ENCODE results near the gene PRKAR2A. TPM values are rescaled to one million over a fixed set of nuclear protein-coding genes. Genes with fewer than 3 reads are reported as not detected.

Gene PRKAR2A
- total RNA-seq, 2 donors from 2014 or later, result 38.9 to 41.2 TPM

GRCh38 chr3:48759071-48759470, 88.6 kb downstream of the PRKAR2A start:
- no peaks in the 10 kb centered on the region for H3K27me3 ChIP-seq (ENCODE audit: control insufficient read depth, insufficient read depth, low read length, poor library complexity, severe bottlenecking)
- no peak for TF ChIP-seq CTCF (conservative IDR thresholded peaks at IDR 0.05)
- no peaks in the 10 kb centered on the region for H3K4me1 ChIP-seq (ENCODE audit: control insufficient read depth, insufficient read depth, low read length)
- no peak overlapping the region for H3K27ac ChIP-seq (ENCODE audit: low read depth, low read length)
- no peak for DNase-seq
- no peak overlapping the region for H3K9ac ChIP-seq (ENCODE audit: extremely low read depth, low read length, poor library complexity, severe bottlenecking)
- H3K27me3 Mint-ChIP-seq (ENCODE audit: insufficient read depth), result no peaks in the 10 kb centered on the region
- 94% methylated on average over 4 of the region's 4 CpGs; no CpG with 5 or more reads in 1 of the 2 experiments for WGBS, 2 experiments (ENCODE audit: insufficient coverage in 1 of 2, insufficient read length in 1 of 2)
- H3K9me3 ChIP-seq (ENCODE audit: control insufficient read depth, low read length), result no peaks in the 10 kb centered on the region
- no peak overlapping the region for H3K4me3 Mint-ChIP-seq
- H3K36me3 ChIP-seq (ENCODE audit: control insufficient read depth, insufficient read depth, low read length), result peaks cover 34% of the 10 kb centered on the region
- peaks cover 3% of the 10 kb centered on the region for H3K4me1 Mint-ChIP-seq
- H3K4me3 ChIP-seq (ENCODE audit: low read length), result no peak overlapping the region
- no peak overlapping the region for H3K27ac Mint-ChIP-seq
- no peaks in the 10 kb centered on the region for H3K9me3 Mint-ChIP-seq
- H3K36me3 Mint-ChIP-seq (ENCODE audit: low read depth), result peaks cover 28% of the 10 kb centered on the region

DNA sequence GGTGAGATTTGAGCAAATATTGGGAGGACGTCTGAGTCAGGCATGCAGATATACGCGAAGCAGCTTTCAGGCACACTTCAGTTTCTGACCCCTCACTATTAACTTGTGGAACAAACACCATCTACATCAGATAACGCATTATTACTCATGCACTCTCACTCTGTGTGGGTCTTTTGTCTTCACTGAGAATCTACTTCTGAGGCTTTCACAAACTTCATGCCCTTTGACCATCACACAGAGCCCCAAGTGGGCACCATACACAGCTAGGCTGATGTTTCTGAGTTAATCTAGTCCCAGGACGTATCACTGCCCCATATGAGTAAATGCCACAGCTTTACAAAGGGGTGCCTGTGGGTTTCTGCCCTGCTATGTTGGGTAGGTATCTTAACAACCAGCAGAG, 91.0 kb downstream of the PRKAR2A start:
- WGBS, 2 experiments (ENCODE audit: insufficient coverage in 1 of 2, insufficient read length in 1 of 2), result 84 to 90% methylated on average over 1 to 5 of the region's 5 CpGs
- TF ChIP-seq CTCF (conservative IDR thresholded peaks at IDR 0.05), result no peak
- Histone ChIP-seq H3K27me3 (ENCODE audit: control insufficient read depth, insufficient read depth, low read length, poor library complexity, severe bottlenecking) (no peaks in the 10 kb centered on the region), H3K27ac (ENCODE audit: low read depth, low read length) (no peak overlapping the region), H3K4me3 (ENCODE audit: low read length) (no peak overlapping the region), H3K36me3 (ENCODE audit: control insufficient read depth, insufficient read depth, low read length) (peaks cover 28% of the 10 kb centered on the region), H3K9me3 (ENCODE audit: control insufficient read depth, low read length) (no peaks in the 10 kb centered on the region), H3K9ac (ENCODE audit: extremely low read depth, low read length, poor library complexity, severe bottlenecking) (no peak overlapping the region), H3K4me1 (ENCODE audit: control insufficient read depth, insufficient read depth, low read length) (no peaks in the 10 kb centered on the region)
- Mint-ChIP-seq H3K27ac (no peak overlapping the region), H3K36me3 (ENCODE audit: low read depth) (peaks cover 22% of the 10 kb centered on the region), H3K4me3 (no peak overlapping the region), H3K4me1 (peaks cover 3% of the 10 kb centered on the region), H3K9me3 (no peaks in the 10 kb centered on the region), H3K27me3 (ENCODE audit: insufficient read depth) (no peaks in the 10 kb centered on the region)
- DNase-seq, result no peak

GRCh38 chr3:48750856-48751255, 96.8 kb downstream of the PRKAR2A start:
- Mint-ChIP-seq H3K27ac (no peak overlapping the region), H3K27me3 (ENCODE audit: insufficient read depth) (no peaks in the 10 kb centered on the region), H3K36me3 (ENCODE audit: low read depth) (peaks cover 22% of the 10 kb centered on the region), H3K9me3 (no peaks in the 10 kb centered on the region), H3K4me1 (no peaks in the 10 kb centered on the region), H3K4me3 (no peak overlapping the region)
- no peak overlapping the region for H3K4me3 ChIP-seq (ENCODE audit: low read length)
- no peak overlapping the region for H3K27ac ChIP-seq (ENCODE audit: low read depth, low read length)
- no peaks in the 10 kb centered on the region for H3K4me1 ChIP-seq (ENCODE audit: control insufficient read depth, insufficient read depth, low read length)
- no peak overlapping the region for H3K9ac ChIP-seq (ENCODE audit: extremely low read depth, low read length, poor library complexity, severe bottlenecking)
- 89 to 100% methylated on average over 1 of the region's 1 CpG for WGBS, 2 experiments (ENCODE audit: insufficient coverage in 1 of 2, insufficient read length in 1 of 2)
- DNase-seq, result no peak
- no peaks in the 10 kb centered on the region for H3K9me3 ChIP-seq (ENCODE audit: control insufficient read depth, low read length)
- H3K36me3 ChIP-seq (ENCODE audit: control insufficient read depth, insufficient read depth, low read length), result peaks cover 38% of the 10 kb centered on the region
- no peak for TF ChIP-seq CTCF (conservative IDR thresholded peaks at IDR 0.05)
- H3K27me3 ChIP-seq (ENCODE audit: control insufficient read depth, insufficient read depth, low read length, poor library complexity, severe bottlenecking), result no peaks in the 10 kb centered on the region
